ENCODE measurements around the gene LDLRAD4.

- no peak for TF ChIP-seq CTCF (IDR thresholded peaks at IDR 0.05; ENCODE audit: borderline replicate concordance, extremely low read depth, low read length, poor library complexity, severe bottlenecking)
- no peak for TF ChIP-seq EZH2 (IDR thresholded peaks at IDR 0.05; ENCODE audit: borderline replicate concordance, low read depth, low read length, severe bottlenecking)
Measured at GRCh38 chr18:13661051-13661778, 442.7 kb downstream of the LDLRAD4 start.

Measured in DND-41 (cell line).